HG02798 (cell line): ENCODE measurements around the gene EFNA5.
A peak's percentile ranks its signal among the peaks of the same experiment; 100 is the strongest.

Experiments used
- ATAC-seq: cut with Tn5 transposase; IDR thresholded peaks from one replicate; pipeline ENCODE4 v1.9.1; 2021; ENCODE audit warnings: mild to moderate bottlenecking; ENCODE audit not compliant: unreplicated experiment, poor library complexity

The EFNA5 gene

GRCh38 chr5:107554776-107555424 lies 115.8 kb downstream of the EFNA5 start:
- ATAC-seq, result no peak

GRCh38 chr5:107553117-107553555 lies 117.6 kb downstream of the EFNA5 start:
- ATAC-seq, result no peak

GRCh38 chr5:107551088-107551487 lies 119.6 kb downstream of the EFNA5 start:
- ATAC-seq, result no peak

- ATAC-seq, result no peak
Measured at GRCh38 chr5:107549567-107549966, 121.2 kb downstream of the EFNA5 start.

- ATAC-seq, result no peak
Measured at GRCh38 chr5:107548477-107548876, 122.3 kb downstream of the EFNA5 start.

GRCh38 chr5:107546719-107547118 lies 124.0 kb downstream of the EFNA5 start:
- ATAC-seq, result no peak

- ATAC-seq, result no peak
Measured at GRCh38 chr5:107545486-107545885, 125.3 kb downstream of the EFNA5 start.

GRCh38 chr5:107544967-107545366 lies 125.8 kb downstream of the EFNA5 start:
- no peak for ATAC-seq

- no peak for ATAC-seq
Measured at GRCh38 chr5:107544476-107544875, 126.3 kb downstream of the EFNA5 start.

GRCh38 chr5:107543868-107544267 lies 126.9 kb downstream of the EFNA5 start:
- ATAC-seq, result no peak

- no peak for ATAC-seq
Measured at GRCh38 chr5:107542831-107543231, 127.9 kb downstream of the EFNA5 start.

GRCh38 chr5:107542428-107542827 lies 128.3 kb downstream of the EFNA5 start:
- peak; percentile 43 for ATAC-seq

- ATAC-seq, result peak; percentile 63
Measured at GRCh38 chr5:107541400-107541799, 129.3 kb downstream of the EFNA5 start.

GRCh38 chr5:107539726-107540330 lies 130.9 kb downstream of the EFNA5 start:
- ATAC-seq, result no peak

- ATAC-seq, result no peak
Measured at GRCh38 chr5:107538805-107539445, 131.8 kb downstream of the EFNA5 start.

- ATAC-seq, result no peak
Measured at GRCh38 chr5:107538331-107538730, 132.4 kb downstream of the EFNA5 start.

GRCh38 chr5:107535849-107536248 lies 134.9 kb downstream of the EFNA5 start:
- no peak for ATAC-seq

GRCh38 chr5:107533910-107534876 lies 136.5 kb downstream of the EFNA5 start:
- no peak for ATAC-seq

- no peak for ATAC-seq
Measured at GRCh38 chr5:107532916-107533315, 137.8 kb downstream of the EFNA5 start.

- no peak for ATAC-seq
Measured at GRCh38 chr5:107532169-107532878, 138.4 kb downstream of the EFNA5 start.
